Sciatic nerve (tissue), 2 donors: ENCODE results near the gene RGMA. TPM values are rescaled to one million over a fixed set of nuclear protein-coding genes. Genes with fewer than 3 reads are reported as not detected.

ENCODE experiments used
- ATAC-seq: fragments of 200-7000 bp; cut with Tn5 transposase; one replicate; pipeline ENCODE4 v1.9.1; 2020; ENCODE audit warnings: mild to moderate bottlenecking, moderate library complexity
- DNase-seq: peaks from one replicate; pipeline ENCODE4 v3.0.0-alpha.2; 2020; ENCODE audit warnings: low spot score
- intact Hi-C: fragments of 100-400 bp; cut with DNase I; formaldehyde crosslinking; loops from one replicate; pipeline ENCODE4 v1.14.2; 2022
- total RNA-seq: library from RNA; stranded (reverse); fragmentation: NEBNext Ultra II Directional; extraction: Animal tissue kit (Norgen Biotek cat#: 25700); gene quantifications from one replicate; pipeline ENCODE4 v1.2.1, GENCODE V29; 2021
- donor health status: DM: no; HTN: no; CAD: no.
- donor health status: DM: no; HTN: no; CAD: no.

The RGMA gene
- total RNA-seq, 1 donor from 2014 or later = 47.1 TPM

GRCh38 chr15:92992720-92993119, 96.3 kb downstream of the RGMA start:
- DNase-seq (no peak), ATAC-seq (no peak)
- intact Hi-C loops = no loop called here

- no peak for DNase-seq
- no peak for ATAC-seq
- intact Hi-C loops = no loop called here
Measured at GRCh38 chr15:92990031-92990430, 99.0 kb downstream of the RGMA start.

GRCh38 chr15:92989470-92989869, 99.5 kb downstream of the RGMA start:
- intact Hi-C loops = no loop called here
- ATAC-seq (no peak), DNase-seq (no peak)

Other genes starting within 250 kb of the RGMA start
- 167 TPM for gene CHD2, start 188.9 kb downstream of the RGMA start, total RNA-seq